PC-3 (cell line): ENCODE data around the gene KRT1. TPM values are rescaled to one million over a fixed set of nuclear protein-coding genes. Genes with fewer than 3 reads are reported as not detected.
"Not testable (repeated sequence)": the region's sequence is repeated elsewhere in the genome, so short reads cannot be mapped to it uniquely, and the experiment has no call there.

Experiments used
- ATAC-seq: fragments of 200-7000 bp; cut with Tn5 transposase; 2 replicates; pipeline ENCODE4 v1.9.1; 2020; ENCODE audit warnings: mild to moderate bottlenecking, moderate library complexity
- BruUV-seq: library from RNA; stranded (reverse); fragments of 400-500 nt; replicated peaks from 2 replicates; lab custom pipeline; 2021; lab: Mats Ljungman, UMichigan
- CTCF ChIA-PET: fragments of 300-600 bp; sonication (Branson Sonifier 250); formaldehyde crosslinking; loops from one replicate; lab custom pipeline; 2022; ENCODE audit warnings: antibody characterized with exemption; lab: Charles Lee
- POLR2A ChIA-PET: fragments of 300-600 bp; sonication (Branson Sonifier 250); formaldehyde crosslinking; loops from one replicate; lab custom pipeline; 2022; ENCODE audit warnings: antibody characterized with exemption; ENCODE audit not compliant: unreplicated experiment; lab: Charles Lee
- DNase-seq: peaks from one replicate; pipeline ENCODE4 v3.0.0-alpha.2; 2015
- H2AFZ ChIP-seq: fragments of 300-600 bp; sonication (generic); 2 replicates; pipeline ENCODE4 v1.6.0; 2016; ENCODE audit warnings: antibody characterized with exemption, low read length
- H3F3A ChIP-seq: fragments of 300-600 bp; sonication (generic); one replicate; pipeline ENCODE4 v1.6.0; 2017; ENCODE audit warnings: antibody characterized with exemption, low read length, control low read depth, mild to moderate bottlenecking; ENCODE audit not compliant: unreplicated experiment
- H3K27ac ChIP-seq: fragments of 300-600 bp; sonication (generic); 2 replicates; pipeline ENCODE4 v1.5.1; 2016; ENCODE audit warnings: mild to moderate bottlenecking, low read length
- H3K27me3 ChIP-seq: fragments of 300-600 bp; sonication (generic); 2 replicates; pipeline ENCODE4 v1.6.1; 2016; ENCODE audit warnings: low read length, mixed read lengths
- H3K36me3 ChIP-seq: fragments of 300-600 bp; sonication (generic); 2 replicates; pipeline ENCODE4 v1.6.1; 2016; ENCODE audit warnings: low read depth, mixed run types, low read length, mixed read lengths
- H3K4me1 ChIP-seq: fragments of 300-600 bp; sonication (generic); 2 replicates; pipeline ENCODE4 v1.5.1; 2016; ENCODE audit warnings: low read length; ENCODE audit not compliant: insufficient read depth
- H3K4me2 ChIP-seq: fragments of 300-600 bp; sonication (generic); 2 replicates; pipeline ENCODE4 v1.6.0; 2016; ENCODE audit warnings: low read length
- H3K4me3 ChIP-seq: fragments of 300-600 bp; sonication (generic); 2 replicates; pipeline ENCODE4 v1.5.1; 2016; ENCODE audit warnings: mild to moderate bottlenecking, low read length, mixed read lengths
- H3K79me2 ChIP-seq: fragments of 300-600 bp; sonication (generic); 2 replicates; pipeline ENCODE4 v1.6.1; 2017; ENCODE audit warnings: low read length, mixed read lengths
- H3K9ac ChIP-seq: fragments of 300-600 bp; sonication (generic); 2 replicates; pipeline ENCODE4 v1.6.0; 2016; ENCODE audit warnings: mild to moderate bottlenecking, low read length
- H3K9me2 ChIP-seq: fragments of 300-600 bp; sonication (generic); replicated peaks from 2 replicates; pipeline ENCODE4 v1.6.1; 2016; ENCODE audit warnings: mixed run types, low read length, mixed read lengths
- H3K9me3 ChIP-seq: fragments of 300-600 bp; sonication (generic); 2 replicates; pipeline ENCODE4 v1.6.1; 2016; ENCODE audit warnings: low read length, mixed read lengths
- H4K20me1 ChIP-seq: fragments of 300-600 bp; sonication (generic); 2 replicates; pipeline ENCODE4 v1.6.1; 2016; ENCODE audit warnings: low read length, mixed read lengths
- CTCF ChIP-seq: fragments of 300-600 bp; sonication (generic); conservative IDR thresholded peaks from 2 replicates; pipeline ENCODE4 v1.5.1; 2017; ENCODE audit warnings: antibody characterized with exemption, low read depth, mild to moderate bottlenecking, low read length
- EZH2 ChIP-seq: fragments of 300-600 bp; sonication (generic); IDR thresholded peaks from one replicate; pipeline ENCODE4 v1.6.1; 2017; ENCODE audit warnings: antibody characterized with exemption, mild to moderate bottlenecking, low read length; ENCODE audit not compliant: unreplicated experiment
- EZH2phosphoT487 ChIP-seq: fragments of 300-600 bp; sonication (generic); IDR thresholded peaks from 2 replicates; pipeline ENCODE4 v1.6.1; 2018; ENCODE audit warnings: mild to moderate bottlenecking, antibody characterized with exemption, low read length, borderline replicate concordance
- intact Hi-C: fragments of 100-400 bp; cut with micrococcal nuclease; formaldehyde crosslinking; loops from 2 replicates; pipeline ENCODE4 v1.9.0; 2023
- total RNA-seq: library from RNA; depleted of rRNA; stranded (reverse); fragments of >200 nt; gene quantifications from 2 replicates; pipeline ENCODE4 v1.2.3, GENCODE V29; 2014

Gene KRT1
- total RNA-seq, 1 experiment from 2014 or later = not detected

- no peak for TF ChIP-seq EZH2
- TF ChIP-seq EZH2phosphoT487 = no peak
- no peak for TF ChIP-seq CTCF
- Histone ChIP-seq H3K79me2 (no peaks in the 10 kb centered on the region), H3F3A (no peaks in the 10 kb centered on the region), H3K27ac (no peak overlapping the region), H3K9me3 (no peaks in the 10 kb centered on the region), H3K4me1 (no peaks in the 10 kb centered on the region), H3K36me3 (no peaks in the 10 kb centered on the region), H3K4me2 (no peak overlapping the region), H4K20me1 (no peaks in the 10 kb centered on the region), H3K4me3 (no peak overlapping the region), H3K27me3 (no peaks in the 10 kb centered on the region), H2AFZ (no peak overlapping the region), H3K9ac (no peak overlapping the region), H3K9me2 (no peaks in the 10 kb centered on the region)
- intact Hi-C loops = no loop called here
- BruUV-seq = no TSS peak
- ChIA-PET CTCF (no interaction called here), POLR2A (no interaction called here)
- ATAC-seq (no peak), DNase-seq (no peak)
These were observed 34.0 kb upstream of the KRT1 start for GRCh38 chr12:52713960-52714886.

GRCh38 chr12:52712122-52712521 is 31.9 kb upstream of the KRT1 start:
- BruUV-seq, H3K27ac ChIP-seq, H3K27me3 ChIP-seq, H3K9me3 ChIP-seq, H3F3A ChIP-seq, H3K4me2 ChIP-seq, H3K9me2 ChIP-seq, POLR2A ChIA-PET, H2AFZ ChIP-seq, DNase-seq, H3K4me1 ChIP-seq, H4K20me1 ChIP-seq, H3K9ac ChIP-seq, H3K79me2 ChIP-seq, intact Hi-C loops, H3K36me3 ChIP-seq, ATAC-seq, CTCF ChIA-PET, H3K4me3 ChIP-seq: not testable (repeated sequence)

GRCh38 chr12:52710730-52711129 is 30.5 kb upstream of the KRT1 start:
- BruUV-seq = no TSS peak
- no peak overlapping the region for H2AFZ ChIP-seq
- no peaks in the 10 kb centered on the region for H3K4me1 ChIP-seq

More at GRCh38 chr12:52710730-52711129, 30.5 kb upstream of the KRT1 start:
- Histone ChIP-seq H3K9me2 (no peaks in the 10 kb centered on the region), H3K4me2 (no peak overlapping the region), H4K20me1 (no peaks in the 10 kb centered on the region), H3K27ac (no peak overlapping the region), H3K36me3 (no peaks in the 10 kb centered on the region), H3F3A (no peaks in the 10 kb centered on the region), H3K27me3 (no peaks in the 10 kb centered on the region), H3K4me3 (no peak overlapping the region), H3K9me3 (no peaks in the 10 kb centered on the region), H3K79me2 (no peaks in the 10 kb centered on the region), H3K9ac (no peak overlapping the region)
- DNase-seq = no peak
- ChIA-PET POLR2A (no interaction called here), CTCF (no interaction called here)
- TF ChIP-seq CTCF = no peak
- no peak for TF ChIP-seq EZH2phosphoT487
- no peak for TF ChIP-seq EZH2
- intact Hi-C loops = no loop called here
- no peak for ATAC-seq
